Keratinocyte (primary cell): ENCODE results near the gene GRM1. TPM values are rescaled to one million over a fixed set of nuclear protein-coding genes. Genes with fewer than 3 reads are reported as not detected.

Experiments used
- DNase-seq: peaks from one replicate; pipeline ENCODE4 v3.0.0-alpha.2; 2011; ENCODE audit warnings: low read depth, missing footprints, low spot score
- FAIRE-seq: peaks from 2 replicates; lab custom pipeline; 2011; peaks lifted over from hg19 to GRCh38; lab: Jason Lieb, UNC
- H2AFZ ChIP-seq: 2 replicates; pipeline ENCODE4 v1.6.0; 2012; ENCODE audit warnings: low read length, control low read depth, inconsistent platforms; ENCODE audit not compliant: control insufficient read depth
- H3K27ac ChIP-seq: 2 replicates; pipeline ENCODE4 v1.5.1; 2011; ENCODE audit warnings: low read length; ENCODE audit not compliant: control insufficient read depth, insufficient read depth
- H3K27me3 ChIP-seq: 3 replicates; pipeline ENCODE4 v1.6.0; 2011; ENCODE audit warnings: low read length; ENCODE audit not compliant: control insufficient read depth, insufficient read depth; ENCODE audit errors: extremely low read depth
- H3K36me3 ChIP-seq, 2 experiments: 2 replicates in 1 of 2; 3 replicates in 1 of 2; pipeline ENCODE4 v1.5.1; 2011; ENCODE audit warnings: low read length in 2 of 2, mild to moderate bottlenecking in 1 of 2; ENCODE audit not compliant: control insufficient read depth in 2 of 2, insufficient read depth in 2 of 2; ENCODE audit errors: extremely low read depth in 1 of 2
- H3K4me1 ChIP-seq: 3 replicates; pipeline ENCODE4 v1.5.1; 2011; ENCODE audit warnings: low read length; ENCODE audit not compliant: control insufficient read depth, insufficient read depth; ENCODE audit errors: extremely low read depth
- H3K4me2 ChIP-seq: 3 replicates; pipeline ENCODE4 v1.6.0; 2011; ENCODE audit warnings: low read depth, low read length; ENCODE audit not compliant: control insufficient read depth, insufficient read depth; ENCODE audit errors: extremely low read depth
- H3K4me3 ChIP-seq, 3 experiments: fragments of 200-600 bp in 1 of 3; sonication (generic) in 1 of 3; 2 replicates in 2 of 3; 3 replicates in 1 of 3; pipeline ENCODE4 v1.5.1; 2011 to 2016; ENCODE audit warnings: low read length in 3 of 3, mild to moderate bottlenecking in 3 of 3, control low read depth in 2 of 3, inconsistent platforms in 1 of 3, low read depth in 1 of 3, mixed read lengths in 1 of 3, mixed run types in 1 of 3, moderate library complexity in 1 of 3; ENCODE audit not compliant: control insufficient read depth in 2 of 3, insufficient read depth in 2 of 3; ENCODE audit errors: extremely low read depth in 1 of 3
- H3K79me2 ChIP-seq: 2 replicates; pipeline ENCODE4 v1.6.0; 2012; ENCODE audit warnings: low read length; ENCODE audit not compliant: control insufficient read depth, insufficient read depth
- H3K9ac ChIP-seq: 3 replicates; pipeline ENCODE4 v1.6.0; 2011; ENCODE audit warnings: low read length; ENCODE audit not compliant: control insufficient read depth, insufficient read depth; ENCODE audit errors: extremely low read depth
- H3K9me1 ChIP-seq: 3 replicates; pipeline ENCODE4 v1.6.0; 2011; ENCODE audit warnings: low read length; ENCODE audit not compliant: control insufficient read depth, insufficient read depth; ENCODE audit errors: extremely low read depth
- H3K9me3 ChIP-seq: 2 replicates; pipeline ENCODE4 v1.5.1; 2012; ENCODE audit warnings: low read depth, low read length; ENCODE audit not compliant: control insufficient read depth
- H4K20me1 ChIP-seq: 3 replicates; pipeline ENCODE4 v1.6.0; 2011; ENCODE audit warnings: low read length; ENCODE audit not compliant: control insufficient read depth, insufficient read depth; ENCODE audit errors: extremely low read depth
- EZH2 ChIP-seq: IDR thresholded peaks from one replicate; pipeline ENCODE4 v1.6.1; 2012; ENCODE audit warnings: inconsistent platforms, mild to moderate bottlenecking, low read length, moderate library complexity
- dilution Hi-C: fragments of 300-500 bp; cut with MboI; formaldehyde crosslinking; loops from one replicate; pipeline ENCODE4 v1.7.0; 2020; ENCODE audit warnings: low sequenced_read_pairs; ENCODE audit not compliant: extremely low pct_ligation_motif_present
- polyA plus RNA-seq, 5 experiments: library from polyadenylated mRNA; depleted of rRNA in 3 of 5; stranded (reverse) in 3 of 5; stranded (forward) in 1 of 5; unstranded in 1 of 5; fragments of >200 nt; gene quantifications; 1 replicate in 1 of 5; 2 replicates in 3 of 5; 3 replicates in 1 of 5; pipeline versions ENCODE4 v1.2.1 to v1.2.3, GENCODE V29; 2011 to 2012; ENCODE audit warnings: missing spikeins in 2 of 5, low read depth in 1 of 5, low replicate concordance in 1 of 5
- TF ChIP-seq, protein P1 (sequence below), 3 experiments: IDR thresholded peaks in 1 of 3; conservative IDR thresholded peaks in 1 of 3; optimal IDR thresholded peaks in 1 of 3; 2 replicates in 2 of 3; 3 replicates in 1 of 3; pipeline versions ENCODE3 to v1.5.1; 2011; ENCODE audit warnings: low read length in 3 of 3, mild to moderate bottlenecking in 3 of 3, moderate library complexity in 2 of 3, control low read depth in 1 of 3, inconsistent platforms in 1 of 3; ENCODE audit not compliant: insufficient read depth in 2 of 3; ENCODE audit errors: extremely low read depth in 1 of 3

GRM1 gene
- polyA plus RNA-seq, 1 donor (not counting 4 experiments of a cell fraction or from before 2014, with no cell fraction given): not detected

DNA sequence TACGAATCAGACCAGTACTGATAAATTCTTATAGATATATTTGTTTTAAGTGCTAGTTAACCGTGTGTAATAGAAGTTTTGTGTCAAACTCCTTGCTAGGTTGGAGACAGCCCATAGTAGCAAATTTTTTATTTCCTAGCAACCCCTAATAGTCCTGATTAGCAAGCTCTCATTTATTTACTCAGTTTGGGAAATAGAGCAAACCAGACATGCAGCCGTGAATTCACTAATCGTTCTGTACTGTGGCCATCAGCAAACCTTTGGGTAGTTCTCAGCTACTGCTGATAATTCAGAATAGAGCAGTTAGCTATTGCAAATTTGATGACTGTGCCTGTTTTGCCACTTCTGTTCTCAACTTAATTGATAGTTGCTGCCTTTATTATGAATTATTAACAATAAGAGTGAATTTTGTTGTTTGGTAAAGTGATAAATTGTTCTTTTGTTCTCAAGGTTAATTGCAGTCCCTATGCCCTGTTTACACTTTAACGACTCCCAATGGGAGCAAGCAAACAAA, 215.8 kb downstream of the GRM1 start:
- H3K4me3 ChIP-seq: no peak overlapping the region
- dilution Hi-C loops: no loop called here
- no peaks in the 10 kb centered on the region for H3K36me3 ChIP-seq
- H3K4me1 ChIP-seq: no peaks in the 10 kb centered on the region
- H3K4me2 ChIP-seq: no peak overlapping the region
- H2AFZ ChIP-seq: no peak overlapping the region
- H4K20me1 ChIP-seq: no peaks in the 10 kb centered on the region
- H3K9me3 ChIP-seq: no peaks in the 10 kb centered on the region
- H3K9ac ChIP-seq: no peak overlapping the region
- no peak overlapping the region for H3K27ac ChIP-seq
- FAIRE-seq (no peak), DNase-seq (no peak)
- H3K79me2 ChIP-seq: no peaks in the 10 kb centered on the region
- H3K27me3 ChIP-seq: no peaks in the 10 kb centered on the region
- TF ChIP-seq EZH2: no peak
- TF ChIP-seq, protein P1, sequence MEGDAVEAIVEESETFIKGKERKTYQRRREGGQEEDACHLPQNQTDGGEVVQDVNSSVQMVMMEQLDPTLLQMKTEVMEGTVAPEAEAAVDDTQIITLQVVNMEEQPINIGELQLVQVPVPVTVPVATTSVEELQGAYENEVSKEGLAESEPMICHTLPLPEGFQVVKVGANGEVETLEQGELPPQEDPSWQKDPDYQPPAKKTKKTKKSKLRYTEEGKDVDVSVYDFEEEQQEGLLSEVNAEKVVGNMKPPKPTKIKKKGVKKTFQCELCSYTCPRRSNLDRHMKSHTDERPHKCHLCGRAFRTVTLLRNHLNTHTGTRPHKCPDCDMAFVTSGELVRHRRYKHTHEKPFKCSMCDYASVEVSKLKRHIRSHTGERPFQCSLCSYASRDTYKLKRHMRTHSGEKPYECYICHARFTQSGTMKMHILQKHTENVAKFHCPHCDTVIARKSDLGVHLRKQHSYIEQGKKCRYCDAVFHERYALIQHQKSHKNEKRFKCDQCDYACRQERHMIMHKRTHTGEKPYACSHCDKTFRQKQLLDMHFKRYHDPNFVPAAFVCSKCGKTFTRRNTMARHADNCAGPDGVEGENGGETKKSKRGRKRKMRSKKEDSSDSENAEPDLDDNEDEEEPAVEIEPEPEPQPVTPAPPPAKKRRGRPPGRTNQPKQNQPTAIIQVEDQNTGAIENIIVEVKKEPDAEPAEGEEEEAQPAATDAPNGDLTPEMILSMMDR (optimal IDR thresholded peaks at IDR 0.05 in 1 of 3, IDR thresholded peaks at IDR 0.05 in 1 of 3, conservative IDR thresholded peaks at IDR 0.05 in 1 of 3; ENCODE audit: extremely low read depth in 1 of 3, insufficient read depth in 2 of 3, low read length in 3 of 3): no peak
- no peaks in the 10 kb centered on the region for H3K9me1 ChIP-seq

DNA sequence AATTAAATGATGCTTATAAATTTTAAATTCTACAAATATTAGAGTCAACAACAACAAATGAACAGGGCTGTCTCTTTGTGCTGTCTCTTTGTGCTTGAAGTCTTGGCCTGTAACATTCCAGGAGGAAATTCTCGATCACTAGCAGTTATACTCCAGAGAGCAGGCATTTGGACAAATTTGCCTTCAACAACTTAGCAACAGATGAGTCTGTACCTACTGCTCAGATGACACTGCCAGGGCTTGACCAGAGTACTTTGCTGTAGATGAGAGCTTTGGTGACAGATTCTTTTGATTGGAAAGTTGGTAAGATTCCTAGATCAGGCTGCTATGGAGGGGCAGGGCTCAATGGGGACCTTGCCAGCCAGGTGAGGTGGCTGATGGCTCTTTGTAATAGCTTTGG, 217.2 kb downstream of the GRM1 start:
- dilution Hi-C loops: no loop called here
- H3K9ac ChIP-seq: no peak overlapping the region
- DNase-seq (no peak), FAIRE-seq (no peak)
- no peaks in the 10 kb centered on the region for H3K36me3 ChIP-seq
- H2AFZ ChIP-seq: no peak overlapping the region
- no peaks in the 10 kb centered on the region for H3K9me1 ChIP-seq
- no peak overlapping the region for H3K27ac ChIP-seq
- H3K4me2 ChIP-seq: no peak overlapping the region
- H4K20me1 ChIP-seq: no peaks in the 10 kb centered on the region
- H3K27me3 ChIP-seq: no peaks in the 10 kb centered on the region
- H3K79me2 ChIP-seq: no peaks in the 10 kb centered on the region
- TF ChIP-seq EZH2: no peak
- TF ChIP-seq, protein P1 (optimal IDR thresholded peaks at IDR 0.05 in 1 of 3, IDR thresholded peaks at IDR 0.05 in 1 of 3, conservative IDR thresholded peaks at IDR 0.05 in 1 of 3; ENCODE audit: extremely low read depth in 1 of 3, insufficient read depth in 2 of 3, low read length in 3 of 3): no peak
- H3K9me3 ChIP-seq: no peaks in the 10 kb centered on the region
- H3K4me1 ChIP-seq: no peaks in the 10 kb centered on the region
- no peak overlapping the region for H3K4me3 ChIP-seq
